K562 (cell line): ENCODE measurements around the gene RAPSN. TPM values are rescaled to one million over a fixed set of nuclear protein-coding genes. Genes with fewer than 3 reads are reported as not detected.

Experiments
- ATAC-seq: fragments of 200-7000 bp; cut with Tn5 transposase; 3 replicates; pipeline ENCODE4 v1.9.1; 2020; ENCODE audit warnings: moderate library complexity
- BruUV-seq: library from RNA; stranded (reverse); fragments of 400-500 nt; replicated peaks from 2 replicates; lab custom pipeline; 2021; lab: Mats Ljungman, UMichigan
- CTCF ChIA-PET: fragments of 300-600 bp; formaldehyde crosslinking; extraction: SDS; loops from one replicate; lab custom pipeline; 2021; ENCODE audit warnings: low intra/inter-chr PET ratio; lab: Yijun Ruan, JAX
- POLR2A ChIA-PET: fragments of 300-600, 350-650 bp; sonication (Branson Sonifier 250); formaldehyde crosslinking; extraction: SDS; loops from one replicate; lab custom pipeline; 2021; ENCODE audit warnings: antibody characterized with exemption, inconsistent platforms; lab: Yijun Ruan, JAX
- DNase-seq, 4 experiments: peaks; one replicate each; pipeline versions ENCODE4 v3.0.0 to v3.0.0-alpha.2; 2011 to 2018; ENCODE audit warnings: low spot score in 3 of 4, mixed read lengths in 3 of 4; ENCODE audit errors: extremely low read depth in 1 of 4
- FAIRE-seq: peaks from 2 replicates; lab custom pipeline; 2011; peaks lifted over from hg19 to GRCh38; lab: Jason Lieb, UNC
- H2AFZ ChIP-seq: 2 replicates; pipeline ENCODE4 v1.6.0; 2011; ENCODE audit warnings: low read depth, low read length, control low read depth, inconsistent platforms
- H3K27ac ChIP-seq: fragments of 200-600 bp; 3 replicates; pipeline ENCODE4 v1.8.0; 2011; ENCODE audit warnings: low read depth, mild to moderate bottlenecking, control low read depth, inconsistent platforms, low read length, moderate library complexity, mixed read lengths; ENCODE audit errors: extremely low read depth
- H3K27me3 ChIP-seq, 2 experiments: fragments of 300-600 bp in 1 of 2; 2 replicates in 1 of 2; 3 replicates in 1 of 2; pipeline versions ENCODE4 v1.6.0 to v1.8.0; 2011; ENCODE audit warnings: inconsistent platforms in 2 of 2, low read length in 2 of 2, mild to moderate bottlenecking in 1 of 2, mixed read lengths in 1 of 2, moderate library complexity in 1 of 2; ENCODE audit not compliant: control insufficient read depth in 2 of 2, insufficient read depth in 2 of 2
- H3K36me3 ChIP-seq: fragments of 300-600 bp; 3 replicates; pipeline ENCODE4 v1.8.0; 2011; ENCODE audit warnings: mild to moderate bottlenecking, low read length, inconsistent platforms; ENCODE audit not compliant: control insufficient read depth, insufficient read depth
- H3K4me1 ChIP-seq, 2 experiments: fragments of 200-600 bp in 1 of 2; replicated peaks in 1 of 2; 2 replicates in 1 of 2; 3 replicates in 1 of 2; pipeline versions ENCODE4 v1.5.1 to v1.8.0; 2011; ENCODE audit warnings: inconsistent platforms in 2 of 2, low read length in 2 of 2, mild to moderate bottlenecking in 1 of 2, mixed read lengths in 1 of 2, moderate library complexity in 1 of 2; ENCODE audit not compliant: control insufficient read depth in 2 of 2, insufficient read depth in 2 of 2
- H3K4me2 ChIP-seq: 2 replicates; pipeline ENCODE4 v1.6.1; 2011; ENCODE audit warnings: low read length, control low read depth, inconsistent platforms, mixed read lengths; ENCODE audit not compliant: insufficient read depth
- H3K4me3 ChIP-seq: fragments of 200-600 bp; sonication (generic), shearing (Covaris generic); 2 replicates; pipeline ENCODE4 v1.5.1; 2016; ENCODE audit warnings: control low read depth, inconsistent platforms
- H3K79me2 ChIP-seq: fragments of 200-600 bp; 3 replicates; pipeline ENCODE4 v1.8.0; 2011; ENCODE audit warnings: low read length, inconsistent platforms; ENCODE audit not compliant: control insufficient read depth, insufficient read depth
- H3K9ac ChIP-seq, 2 experiments: 2 replicates each; pipeline versions ENCODE4 v1.6.0 to v1.6.1; 2011; ENCODE audit warnings: low read depth in 2 of 2, low read length in 2 of 2, control low read depth in 1 of 2, inconsistent platforms in 1 of 2, mild to moderate bottlenecking in 1 of 2, mixed read lengths in 1 of 2; ENCODE audit not compliant: insufficient read depth in 1 of 2
- H3K9me1 ChIP-seq: one replicate; pipeline ENCODE4 v1.6.0; 2011; ENCODE audit warnings: inconsistent platforms, mild to moderate bottlenecking, low read length, moderate library complexity; ENCODE audit not compliant: control insufficient read depth, insufficient read depth
- H3K9me3 ChIP-seq: replicated peaks from 2 replicates; pipeline ENCODE4 v1.5.1; 2011; ENCODE audit warnings: low read depth, low read length, inconsistent platforms; ENCODE audit not compliant: control insufficient read depth, insufficient read depth
- H4K20me1 ChIP-seq: replicated peaks from 2 replicates; pipeline ENCODE4 v1.6.1; 2011; ENCODE audit warnings: low read length, inconsistent platforms, mixed read lengths; ENCODE audit not compliant: control insufficient read depth, insufficient read depth
- CHCHD3 ChIP-seq: fragments of 250-450 bp; sonication (Bioruptor Pico); IDR thresholded peaks from 2 replicates; pipeline ENCODE4 v2.1.2; 2022; ENCODE audit warnings: mild to moderate bottlenecking
- HDAC8 ChIP-seq: fragments of 450-650 bp; IDR thresholded peaks from 2 replicates; pipeline ENCODE4 v1.6.1; 2016; ENCODE audit warnings: mild to moderate bottlenecking, missing genetic modification characterization, moderate library complexity, missing compliant biosample characterization
- TEAD2 ChIP-seq: fragments of 450-650 bp; IDR thresholded peaks from 2 replicates; pipeline ENCODE4 v1.6.1; 2016; ENCODE audit warnings: missing genetic modification characterization, control low read depth, missing compliant biosample characterization
- TGIF2 ChIP-seq: sonication (generic); formaldehyde crosslinking; IDR thresholded peaks from 2 replicates; pipeline ENCODE4 v1.8.1; 2022; ENCODE audit warnings: mild to moderate bottlenecking, missing genetic modification reagents, moderate library complexity
- TRIM24 ChIP-seq, 2 experiments: fragments of 450-650 bp; IDR thresholded peaks; 2 replicates each; pipeline ENCODE4 v1.6.1; 2016
- WGBS: fragments of 100-300 bp; shearing (Covaris generic); methylation state at CpG from one replicate; pipeline ENCODE4 v1.1.6; 2016; ENCODE audit warnings: low coverage, mixed read lengths; ENCODE audit not compliant: insufficient coverage; ENCODE audit errors: missing lambda C conversion rate; 5-methylcytosine and 5-hydroxymethylcytosine counted together
- in situ Hi-C: fragments of 300-500 bp; cut with MboI; formaldehyde crosslinking; loops from 4 replicates; pipeline ENCODE4 v1.15.0; 2018; ENCODE audit warnings: inconsistent platforms, mixed read lengths
- intact Hi-C: fragments of 100-400 bp; cut with micrococcal nuclease; formaldehyde crosslinking; loops from 2 replicates; pipeline ENCODE4 v1.14.2; 2022
- polyA plus RNA-seq, 8 experiments: library from polyadenylated mRNA; depleted of rRNA in 4 of 8; stranded (reverse) in 5 of 8; unstranded in 3 of 8; fragments of >200 nt; fragmentation: Nextera tagmentation in 2 of 8; fragmentation: Illumina TruSeq in 1 of 8; extraction: Ambion mirVana in 2 of 8; extraction: Trizol in 1 of 8; gene quantifications; 2 replicates each; pipeline versions ENCODE4 v1.2.1 to v1.2.3, GENCODE V29; 2011 to 2014; ENCODE audit warnings: inconsistent platforms in 1 of 8, missing spikeins in 1 of 8
- total RNA-seq, 7 experiments: library from RNA; depleted of rRNA in 6 of 7; stranded (reverse); fragments of >200 nt in 6 of 7; fragmentation: Illumina TruSeq in 2 of 7; extraction: Trizol in 2 of 7; gene quantifications; 2 replicates each; pipeline versions ENCODE4 v1.2.1 to v1.2.3, GENCODE V29; 2011 to 2021; ENCODE audit warnings: low replicate concordance in 1 of 7

Gene RAPSN
- total and polyA plus RNA-seq, 9 of the 15 experiments (the other 6 are each of a cell fraction or from before 2014, with no cell fraction given) = 0.06 to 0.11 TPM; not detected in 7

DNA sequence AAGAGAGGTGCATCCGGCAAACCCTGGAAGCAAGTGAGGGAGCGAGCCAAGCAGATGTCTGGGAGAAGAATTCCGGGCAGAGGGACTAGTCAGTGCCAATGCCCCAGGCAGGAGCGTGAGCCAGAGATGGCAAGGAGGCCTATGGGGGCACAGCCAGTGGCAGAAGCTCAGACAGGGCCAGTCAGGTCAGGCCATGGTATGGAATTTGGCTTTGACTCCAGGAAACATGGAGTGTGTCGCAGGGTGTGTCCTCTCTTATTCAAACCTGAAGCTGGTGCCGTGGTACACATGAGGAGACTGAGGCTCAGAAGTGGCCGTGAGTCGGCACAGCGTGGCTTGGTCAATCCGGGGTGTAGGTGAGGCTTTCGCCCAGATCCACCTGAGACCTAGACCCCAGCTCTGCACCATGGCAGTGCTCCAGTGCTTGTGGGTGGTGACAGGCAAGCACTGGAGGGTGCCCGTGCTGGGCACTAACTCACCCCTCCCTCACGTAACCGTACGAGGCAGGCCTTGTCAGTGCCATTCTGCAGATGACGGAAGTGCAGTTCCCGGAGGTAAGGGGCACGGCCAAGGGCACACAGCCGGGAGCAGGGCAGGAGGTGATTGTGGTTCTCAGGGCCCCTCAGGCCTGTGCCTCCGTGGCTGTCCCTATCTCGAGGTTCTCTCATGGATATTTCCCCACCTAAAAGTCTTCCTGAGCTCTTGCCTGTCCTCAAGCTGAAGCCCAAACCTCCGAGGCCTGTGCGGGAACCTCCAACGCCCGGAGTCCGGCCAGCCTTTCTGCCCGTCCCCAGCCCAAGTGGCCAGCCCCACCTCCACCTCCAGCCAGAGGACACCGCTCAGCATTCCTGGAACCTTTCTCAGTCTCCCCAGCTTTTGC lies 60.0 kb downstream of the RAPSN start:
- ChIA-PET POLR2A (interaction anchor here (0.5 to 1.9 kb wide), 5 partner anchors 8 to 230 kb away, joined by 3 to 8 read pairs (median 3); no protein-coding TSS in a partner anchor), CTCF (no interaction called here)
- H3K9me3 ChIP-seq = no peaks in the 10 kb centered on the region
- no peak overlapping the region for H3K4me3 ChIP-seq
- H3K36me3 ChIP-seq = no peaks in the 10 kb centered on the region
- no peaks in the 10 kb centered on the region for H3K79me2 ChIP-seq
- H3K27me3 ChIP-seq = no peaks in the 10 kb centered on the region
- H3K4me1 ChIP-seq = peaks cover 25 to 52% of the 10 kb centered on the region in 2 experiments
- no peak overlapping the region for H3K4me2 ChIP-seq
- no peak for ATAC-seq
- H4K20me1 ChIP-seq = no peaks in the 10 kb centered on the region
- in situ Hi-C loops (no loop called here), intact Hi-C loops (no loop called here)
- WGBS = 86% methylated on average over 28 of the region's 28 CpGs
- no peak overlapping the region; the same call in 2 of the 3 replicates for H3K27ac ChIP-seq
- BruUV-seq = no TSS peak
- no peak for FAIRE-seq
- H3K9ac ChIP-seq = peak overlapping the region in 1 of 2 experiments; percentile 80; a peak in 2 of 4 replicates
- peak overlapping the region; percentile 57; the same call in 1 of the 2 replicates for H2AFZ ChIP-seq
- no peaks in the 10 kb centered on the region for H3K9me1 ChIP-seq
- no peak for TF ChIP-seq HDAC8 (tag)
- no peak for TF ChIP-seq TGIF2 (CRISPR knock-in tag)
- TF ChIP-seq CHCHD3 (CRISPR knock-in tag) = no peak
- no peak for TF ChIP-seq TEAD2 (tag)
- TF ChIP-seq TRIM24 (IDR thresholded peaks at IDR 0.05) = no peak
- DNase-seq = peak in 1 of 4 experiments; percentile 3
